HUDEP-2 (cell line): ENCODE results near the gene ATP11B.
A peak's percentile ranks its signal among the peaks of the same experiment; 100 is the strongest.

Experiments used
- DNase-seq, 76 experiments: peaks; one replicate each; lab custom pipeline; 2025; ENCODE audit not compliant: unreplicated experiment in 76 of 76; lab: John Stamatoyannopoulos, UW

The ATP11B gene

DNA sequence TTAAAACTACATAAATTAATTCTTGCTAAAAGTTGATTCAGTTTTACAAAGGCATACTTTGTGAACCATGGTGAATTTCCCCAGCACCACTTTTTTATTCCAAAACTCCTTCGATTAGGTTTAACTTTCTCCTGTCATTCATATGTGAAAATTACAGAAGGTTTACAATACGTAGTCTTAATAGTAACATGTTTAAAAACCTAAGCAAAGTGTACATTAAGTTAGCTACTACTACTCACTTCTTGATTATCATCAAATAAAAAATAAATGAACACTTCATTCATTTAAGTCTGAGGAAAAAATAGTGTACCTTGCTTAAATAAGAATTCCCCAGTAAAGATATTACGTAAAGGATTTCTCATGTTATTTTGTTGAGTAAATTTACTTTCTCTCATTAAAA lies 148.4 kb downstream of the ATP11B start:
- no peak for DNase-seq

DNA sequence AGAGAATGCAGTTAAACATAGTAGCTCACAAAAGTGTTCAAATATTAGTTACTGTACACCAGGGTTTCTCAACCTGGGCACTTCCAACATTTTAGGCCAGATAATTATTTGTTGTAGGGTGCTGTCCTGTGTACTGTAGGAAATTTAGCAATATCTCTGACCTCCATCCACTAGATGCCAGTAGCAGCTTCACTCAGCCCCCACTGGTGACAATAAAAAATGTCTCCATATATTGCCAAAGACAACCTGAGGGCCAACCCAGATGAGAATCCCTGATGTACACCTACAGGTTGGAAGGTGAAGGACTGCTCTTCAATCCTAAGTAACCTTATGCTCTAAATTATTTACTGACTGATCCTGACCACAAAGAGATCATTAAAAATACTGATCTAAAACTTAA lies 154.6 kb downstream of the ATP11B start:
- DNase-seq = peak in 40 of 76 experiments; percentile 5 to 67 (median 27)

DNA sequence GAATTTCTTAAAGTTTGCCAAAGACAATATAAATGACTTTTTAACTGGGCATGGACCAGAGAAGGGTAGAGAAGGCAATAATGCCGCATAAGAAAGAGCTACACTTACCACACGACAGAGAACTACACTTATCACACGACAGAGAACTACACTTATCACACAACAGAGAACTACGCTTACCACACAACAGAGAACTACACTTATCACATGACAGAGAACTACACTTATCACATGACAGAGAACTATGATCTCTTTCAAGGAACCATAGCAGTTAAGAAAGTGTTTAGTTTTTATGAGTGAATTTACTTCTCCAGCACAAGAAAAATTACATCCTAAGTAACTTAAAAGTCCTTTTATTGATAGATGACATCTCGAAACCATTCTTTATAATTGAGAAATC lies 155.0 kb downstream of the ATP11B start:
- peak in 27 of 76 experiments; percentile 14 to 75 (median 39) for DNase-seq

DNA sequence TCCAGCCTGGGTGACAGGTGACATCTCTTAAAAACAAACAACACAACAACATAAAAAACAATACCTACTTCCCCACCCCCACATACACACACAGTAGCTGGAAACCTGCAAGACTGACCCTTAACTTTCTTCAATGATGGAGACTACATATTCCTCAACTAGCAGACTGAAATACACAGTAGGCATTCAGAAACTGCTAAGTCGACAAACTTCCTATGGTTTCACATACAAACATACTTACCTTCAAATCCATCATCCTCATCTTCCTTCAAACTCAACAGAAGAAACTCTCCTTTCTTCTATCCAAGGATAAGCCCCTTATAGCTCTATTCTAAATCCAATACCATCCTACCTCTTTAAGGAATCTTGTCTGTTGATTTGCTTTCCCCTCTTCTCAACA lies 156.4 kb downstream of the ATP11B start:
- DNase-seq = no peak

DNA sequence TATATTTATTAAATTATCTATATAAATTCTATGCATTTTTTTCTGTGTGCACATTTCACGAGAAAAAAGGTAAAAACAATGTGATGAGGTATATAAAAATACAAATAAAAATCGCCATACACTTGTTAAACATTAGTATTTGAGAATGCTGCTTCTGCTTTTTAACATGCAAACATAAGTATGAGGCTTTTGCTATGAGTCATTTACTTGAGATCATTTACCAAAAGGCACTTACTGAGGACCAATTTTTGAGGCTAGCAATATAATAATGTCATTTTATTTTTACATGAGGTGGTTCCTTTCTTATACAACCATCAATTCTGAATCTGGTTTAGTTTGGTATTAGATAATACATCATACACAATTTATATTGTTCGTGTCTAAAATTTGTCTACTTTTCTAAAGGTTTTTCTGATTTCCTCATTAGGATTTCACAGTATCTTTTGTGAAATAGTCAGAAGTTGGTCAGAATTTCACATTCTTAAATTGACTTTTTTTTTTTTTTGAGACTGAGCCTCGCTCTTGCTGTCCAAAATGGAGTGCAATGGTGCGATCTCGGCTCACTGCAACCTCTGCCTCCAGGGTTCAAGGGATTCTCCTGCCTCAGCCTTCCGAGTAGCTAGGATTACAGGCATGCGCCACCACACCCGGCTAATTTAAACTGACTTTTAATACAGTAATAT lies 161.4 kb downstream of the ATP11B start:
- no peak for DNase-seq

DNA sequence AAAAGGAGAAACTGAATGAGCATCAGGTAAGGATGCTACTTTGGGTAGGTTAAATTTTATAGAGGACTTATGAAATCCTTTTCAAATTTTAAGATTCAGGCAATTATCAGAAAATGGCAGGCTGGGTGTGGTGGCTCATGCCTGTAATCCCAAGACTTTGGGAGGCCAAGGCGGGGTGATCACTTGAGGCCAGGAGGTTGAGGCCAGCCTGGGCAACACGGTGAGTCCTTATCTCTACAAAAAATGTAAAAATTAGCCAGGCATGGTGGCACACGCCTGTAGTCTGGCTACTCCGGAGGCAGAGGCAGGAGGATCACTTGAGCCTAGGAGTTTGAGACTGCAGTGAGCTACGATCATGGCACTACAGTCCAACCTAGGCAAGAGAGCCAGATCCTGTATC lies 163.9 kb downstream of the ATP11B start:
- peak in 69 of 76 experiments; percentile 13 to 87 (median 65) for DNase-seq

DNA sequence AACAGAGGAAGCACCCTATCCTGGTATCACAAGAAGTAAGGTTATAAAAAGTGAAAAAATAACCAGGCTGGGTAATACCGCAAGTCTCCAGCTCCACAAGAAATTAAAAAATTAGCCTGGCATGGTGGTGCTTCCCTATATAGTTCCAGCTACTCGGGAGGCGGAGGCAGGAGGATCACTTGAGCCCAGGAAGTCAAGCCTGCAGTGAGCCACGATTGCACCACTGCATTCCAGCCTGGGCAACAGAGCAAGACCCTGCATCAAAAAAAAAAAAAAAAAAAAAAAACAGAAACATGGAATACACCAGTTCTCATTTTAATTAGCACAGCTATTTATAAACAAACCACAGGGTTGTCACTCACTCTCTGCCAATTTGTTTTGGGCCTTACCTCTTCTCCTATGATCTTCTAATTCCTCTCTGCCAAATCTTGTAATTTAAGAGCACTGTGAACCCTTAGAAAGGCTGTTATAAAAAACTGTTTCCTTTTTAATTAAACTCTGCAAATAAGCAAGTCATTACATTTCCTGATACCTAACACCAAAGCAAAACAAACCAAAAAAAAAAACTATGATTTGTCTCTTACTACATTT lies 164.5 kb downstream of the ATP11B start:
- DNase-seq = no peak

DNA sequence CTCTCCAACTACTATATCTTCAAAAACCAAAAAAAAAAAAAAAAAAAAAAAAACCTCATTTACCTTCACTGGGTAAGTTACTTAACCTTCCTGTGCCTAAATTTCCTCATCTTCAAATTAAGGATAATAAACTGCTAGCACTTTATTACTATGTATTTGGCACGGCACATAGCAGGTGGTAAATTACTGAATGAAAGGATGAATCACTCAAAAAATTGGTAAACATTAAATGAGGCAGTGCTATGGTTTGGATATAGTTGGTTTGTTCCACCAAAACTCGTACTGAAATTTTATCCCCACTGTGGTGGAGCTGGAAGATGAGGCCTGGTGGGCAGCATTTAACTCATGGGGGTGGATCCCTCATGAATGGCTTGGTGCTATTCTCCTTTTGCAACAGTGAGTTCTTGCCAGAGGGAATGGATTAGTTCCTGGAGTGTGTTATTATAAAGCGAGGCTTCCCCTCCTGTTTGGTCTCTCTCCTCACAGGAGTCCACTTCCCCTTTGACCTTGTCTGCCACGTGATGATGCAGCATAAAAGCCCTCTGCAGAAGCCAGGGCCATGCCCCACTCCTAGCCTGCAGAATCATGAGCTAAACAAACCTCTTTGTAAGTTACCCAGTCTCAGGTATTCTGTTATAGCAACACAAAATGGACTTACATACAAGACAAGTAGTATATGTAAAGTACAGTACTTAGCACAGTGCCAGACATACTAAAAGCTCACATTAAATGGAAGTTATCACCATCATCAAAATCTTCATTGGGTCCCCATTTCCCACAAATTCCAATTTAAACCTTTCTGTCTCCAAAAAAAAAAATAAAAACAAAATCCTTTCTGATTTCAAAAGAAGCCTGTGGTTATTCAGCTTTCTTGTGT lies 166.4 kb downstream of the ATP11B start:
- DNase-seq = no peak

DNA sequence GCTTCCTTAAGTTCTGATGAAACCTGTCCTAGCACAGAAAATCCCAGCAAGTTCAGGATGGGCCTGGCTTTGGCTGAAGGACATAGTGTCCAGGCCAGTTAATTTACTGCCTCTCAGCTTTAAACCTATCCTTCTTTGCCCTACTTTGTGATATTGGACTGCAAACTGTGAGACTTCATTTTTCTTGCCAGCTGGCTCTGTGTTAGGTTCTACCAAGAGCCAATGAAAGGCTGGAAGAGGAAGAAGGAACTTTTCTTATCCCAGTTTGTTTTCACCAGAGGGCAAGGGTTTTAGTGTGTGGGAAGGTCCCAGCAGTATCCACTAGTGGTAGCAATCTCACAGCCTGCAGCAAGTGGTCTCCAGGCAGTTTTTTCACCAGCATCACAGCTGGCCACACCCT lies 168.9 kb downstream of the ATP11B start:
- no peak for DNase-seq

DNA sequence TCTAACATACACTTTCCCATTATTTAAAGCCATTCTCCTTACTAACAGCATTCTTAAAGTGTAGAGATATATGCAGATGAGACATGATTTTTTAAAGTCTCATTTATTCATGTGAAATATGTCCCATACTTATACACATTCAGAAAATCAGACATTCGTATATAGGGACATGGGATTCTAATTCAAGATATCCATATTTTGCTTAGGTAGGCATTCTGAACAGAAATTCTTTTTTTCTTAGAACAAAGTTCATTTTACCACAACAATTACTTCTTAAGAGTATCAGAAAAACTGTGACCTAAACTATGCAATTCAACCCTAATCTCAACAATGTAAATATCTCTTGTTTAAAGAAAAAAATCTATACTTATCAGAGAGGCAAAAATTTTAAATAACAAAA lies 170.9 kb downstream of the ATP11B start:
- DNase-seq = no peak

DNA sequence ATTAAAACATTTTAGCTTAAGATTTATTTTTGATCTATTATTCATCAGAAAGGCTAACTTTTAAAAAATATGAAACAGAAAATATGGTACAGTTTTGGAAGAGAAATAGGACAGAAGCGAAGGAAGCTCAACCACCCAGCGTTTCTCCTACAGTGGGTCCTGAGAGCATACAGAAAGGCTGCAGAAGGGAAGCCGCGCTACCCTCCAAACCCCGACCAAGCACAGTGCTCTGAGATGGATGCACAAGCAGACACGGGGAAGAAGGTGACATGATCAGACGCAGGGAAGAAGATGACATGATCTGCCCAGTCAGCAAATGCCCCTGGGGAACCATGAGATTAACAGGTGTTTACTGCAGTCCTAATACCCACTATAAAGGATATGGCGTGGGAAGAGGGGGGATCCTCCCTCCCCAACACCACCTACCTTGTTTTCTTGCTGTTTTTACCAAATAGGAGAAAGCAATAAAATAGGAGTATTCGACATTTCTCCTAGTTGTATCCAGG lies 172.6 kb downstream of the ATP11B start:
- DNase-seq = no peak

DNA sequence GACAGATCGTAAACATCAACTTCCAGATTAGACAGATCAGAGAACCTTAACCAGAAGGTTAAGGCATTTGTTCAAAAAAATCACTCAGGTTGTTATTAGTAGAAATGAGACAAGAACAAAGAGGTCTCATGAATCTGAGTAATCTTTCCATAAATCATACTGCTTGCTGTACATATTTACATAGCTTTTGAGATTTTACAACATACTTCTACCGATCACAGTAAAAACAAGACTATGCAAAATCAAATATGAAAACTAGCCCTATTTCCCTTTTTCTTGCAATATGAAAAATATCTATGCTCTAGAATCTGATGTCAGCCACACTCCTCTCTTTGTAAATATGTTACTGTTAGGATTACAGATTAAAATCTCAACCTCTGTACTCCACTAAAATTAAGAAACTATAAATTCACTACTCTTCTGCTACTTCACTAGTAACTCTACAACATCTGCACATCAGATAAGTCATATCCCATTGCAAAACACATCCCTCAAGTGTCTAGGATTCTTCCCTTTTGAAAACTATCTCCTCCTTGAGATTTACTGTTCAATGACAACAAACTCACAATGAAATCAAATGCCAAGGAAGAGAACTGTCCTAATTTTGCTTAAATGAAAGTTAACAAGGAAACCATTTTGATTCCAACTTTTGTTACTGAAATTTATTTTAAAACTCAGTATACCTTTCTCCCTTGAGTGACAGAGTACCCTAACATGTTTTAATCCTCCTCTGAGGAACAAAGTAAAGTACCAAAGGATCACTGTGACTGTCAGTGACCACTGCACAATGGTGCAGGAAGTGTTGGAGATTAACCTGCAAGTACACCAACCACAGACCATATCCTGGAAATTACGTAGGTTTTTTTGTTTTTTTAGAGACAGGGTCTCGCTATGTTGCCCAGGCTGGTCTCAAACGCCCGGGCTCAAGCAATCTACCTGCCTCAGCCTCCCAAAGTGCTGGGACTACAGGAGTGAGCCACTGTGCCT lies 174.2 kb downstream of the ATP11B start:
- no peak for DNase-seq

DNA sequence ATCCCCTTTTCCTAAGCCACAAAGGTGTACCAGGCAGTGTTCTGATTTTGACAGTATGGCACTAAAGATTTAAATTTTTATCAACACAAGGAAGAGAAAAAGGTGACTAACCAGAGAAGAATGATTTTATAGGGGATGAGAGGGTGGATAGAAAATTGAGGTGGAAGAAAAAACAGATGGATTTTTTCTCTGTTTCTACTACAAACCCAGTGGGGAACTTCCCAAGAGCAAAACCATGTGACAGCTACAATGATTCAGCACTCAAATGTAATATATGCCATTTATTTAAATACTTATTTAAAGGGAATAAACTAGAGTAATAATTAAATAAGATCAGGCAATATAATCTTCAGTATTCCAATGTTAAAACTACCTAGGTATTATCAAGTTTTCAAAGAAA lies 176.0 kb downstream of the ATP11B start:
- peak in 1 of 76 experiments; percentile 25 for DNase-seq

DNA sequence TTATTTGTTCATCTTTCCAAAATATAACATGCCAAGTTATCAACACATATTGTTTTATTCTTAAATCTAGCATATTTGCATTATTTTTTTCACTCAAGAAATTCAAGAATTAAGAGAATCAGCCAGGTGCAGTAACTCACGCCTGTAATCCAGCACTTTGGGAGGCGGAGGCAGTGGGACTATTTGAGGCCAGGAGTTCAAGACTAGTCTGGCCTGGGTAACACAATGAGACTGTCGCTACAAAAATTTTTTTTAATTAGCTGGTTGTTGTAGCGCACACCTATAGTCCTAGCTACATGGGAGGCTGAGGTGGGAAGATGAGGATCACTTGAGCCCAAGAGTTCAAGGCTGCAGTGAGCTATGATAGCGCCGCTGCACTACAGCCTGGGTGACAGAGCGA lies 176.5 kb downstream of the ATP11B start:
- DNase-seq = peak in 1 of 76 experiments; percentile 18

DNA sequence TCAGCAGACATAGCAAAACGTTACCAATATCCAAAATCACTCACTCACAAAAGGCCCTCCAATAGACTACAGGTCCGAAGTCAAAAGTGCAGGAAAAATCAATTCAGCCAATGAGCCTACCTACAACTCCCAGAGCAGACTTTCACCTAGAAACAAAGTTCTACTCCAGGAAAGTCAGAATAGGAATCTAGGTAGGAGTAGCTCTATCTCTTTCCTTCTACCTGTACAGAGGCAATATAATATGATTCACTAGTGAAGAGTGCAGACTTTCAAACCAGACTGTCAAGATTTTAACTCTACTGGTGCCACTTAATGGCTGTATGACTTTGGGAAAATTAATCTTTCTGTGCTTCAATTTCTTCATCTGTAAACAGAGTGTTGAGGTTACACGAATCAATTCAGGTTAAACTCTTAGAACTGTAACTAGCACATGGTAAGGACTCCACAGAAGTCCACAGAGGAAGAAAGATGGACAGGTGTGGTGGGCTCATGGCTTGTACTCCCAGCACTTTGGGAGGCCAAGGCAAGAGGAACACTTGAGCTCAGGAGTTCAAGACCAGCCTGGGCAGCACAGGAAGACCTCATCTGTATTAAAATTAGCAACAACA lies 177.6 kb downstream of the ATP11B start:
- no peak for DNase-seq
